ENCODE data around the gene KISS1R.

Gene KISS1R

DNA sequence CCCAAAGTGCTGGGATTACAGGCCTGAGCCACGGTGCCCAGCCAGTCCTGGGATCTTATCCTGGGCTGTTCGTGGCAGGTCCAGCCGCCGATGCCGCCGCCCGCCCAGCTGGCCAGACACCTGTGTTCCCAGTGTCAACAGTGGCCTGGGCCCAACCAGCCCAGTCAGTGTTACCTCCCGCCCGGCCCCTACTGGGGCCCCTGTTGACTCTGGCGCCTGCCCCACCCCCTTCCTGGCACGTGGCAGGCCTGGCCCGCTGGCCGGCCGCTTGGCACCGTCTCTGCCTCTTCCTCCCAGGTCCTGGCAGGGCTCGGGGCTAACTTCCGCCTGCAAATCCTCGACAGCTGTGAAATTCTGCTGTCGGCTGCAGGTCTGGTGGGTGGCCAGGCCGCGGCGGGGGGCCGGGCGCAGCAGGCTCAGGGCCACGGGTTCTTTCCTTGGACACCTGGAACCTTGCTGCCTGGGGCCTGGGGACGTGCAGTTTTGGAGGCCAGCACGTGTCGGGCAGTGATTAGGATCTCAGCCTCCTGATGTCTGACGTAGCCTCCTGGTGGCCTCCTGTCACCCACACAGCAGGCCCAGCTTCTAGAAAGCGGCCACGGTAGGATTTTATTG, 17.8 kb downstream of the KISS1R start:
- DNase-seq (ENCODE audit: low read depth in 2 of 3, low spot score in 1 of 3), result no peak

DNA sequence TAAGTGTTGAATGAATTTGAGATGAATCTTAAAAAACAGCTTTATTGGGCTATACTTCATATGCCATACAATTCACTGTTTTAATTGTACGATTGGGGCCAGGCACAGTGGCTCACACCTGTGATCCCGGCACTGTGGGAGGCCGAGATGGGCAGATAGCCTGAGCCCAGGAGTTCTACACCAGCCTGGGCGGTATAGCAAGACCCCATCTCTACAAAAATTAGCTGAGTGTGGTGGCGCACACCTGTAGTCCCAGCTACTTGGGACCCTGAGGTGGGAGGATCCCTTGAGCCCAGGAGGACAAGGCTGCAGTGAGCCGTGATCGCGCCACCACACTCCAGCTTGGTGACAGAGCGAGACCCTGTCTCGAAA, 19.0 kb downstream of the KISS1R start:
- no peak for DNase-seq (ENCODE audit: low read depth in 2 of 3, low spot score in 1 of 3)

DNA sequence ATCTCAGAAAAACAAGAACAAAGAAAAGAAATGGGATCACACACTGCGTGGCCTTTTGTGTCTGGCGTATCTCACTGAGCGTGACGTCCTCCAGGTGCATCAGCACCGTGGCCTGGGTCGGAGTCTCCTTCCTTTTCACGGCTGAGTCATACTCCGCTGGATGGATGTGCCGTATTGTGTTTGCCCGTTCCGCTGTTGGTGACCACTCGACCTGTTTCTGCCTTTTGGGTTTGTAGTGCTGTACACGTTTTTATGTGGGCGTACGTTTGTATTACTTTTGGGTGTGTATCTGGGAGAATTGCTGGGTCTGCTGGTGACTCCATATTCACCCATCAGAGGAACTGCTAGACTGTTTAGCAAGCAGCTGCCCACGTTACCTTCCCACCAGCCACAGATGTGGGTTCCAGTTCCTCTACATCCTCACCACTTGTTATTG, 20.1 kb downstream of the KISS1R start:
- no peak for DNase-seq (ENCODE audit: low read depth in 2 of 3, low spot score in 1 of 3)

DNA sequence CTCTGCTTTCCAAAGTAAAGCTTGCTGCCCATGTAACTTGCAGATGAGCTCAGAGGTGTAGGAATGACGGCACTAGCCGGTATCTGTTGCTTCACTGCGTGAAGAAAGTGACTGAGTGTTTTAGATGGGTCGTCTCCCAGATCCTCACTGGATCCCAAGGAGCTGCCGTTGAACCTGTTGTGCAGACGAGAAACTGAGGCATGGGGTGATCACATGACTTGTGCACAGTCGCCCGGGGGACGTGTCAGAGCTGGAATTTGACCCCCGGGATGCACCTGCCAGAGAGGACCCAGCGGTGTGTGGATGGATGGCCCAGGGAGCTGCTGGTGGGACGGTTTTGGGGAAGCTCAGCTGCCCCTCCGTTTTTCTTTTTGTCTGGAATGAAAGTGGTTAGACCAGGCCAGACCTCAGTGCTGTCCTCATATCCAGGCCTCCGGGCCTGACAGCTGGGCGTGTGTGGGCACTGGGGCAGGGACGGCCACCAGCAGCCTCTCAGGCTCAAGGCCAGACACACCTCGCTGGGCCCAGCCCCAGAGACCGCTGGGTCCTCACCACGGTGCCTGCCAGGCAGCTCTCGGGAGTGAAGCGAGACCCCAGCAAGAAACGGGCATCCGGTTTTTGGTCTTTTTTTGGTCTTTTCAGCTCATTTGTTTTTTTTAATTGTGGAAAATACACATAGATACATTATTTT, 21.2 kb downstream of the KISS1R start:
- DNase-seq (ENCODE audit: low read depth in 2 of 3, low spot score in 1 of 3), result no peak

DNA sequence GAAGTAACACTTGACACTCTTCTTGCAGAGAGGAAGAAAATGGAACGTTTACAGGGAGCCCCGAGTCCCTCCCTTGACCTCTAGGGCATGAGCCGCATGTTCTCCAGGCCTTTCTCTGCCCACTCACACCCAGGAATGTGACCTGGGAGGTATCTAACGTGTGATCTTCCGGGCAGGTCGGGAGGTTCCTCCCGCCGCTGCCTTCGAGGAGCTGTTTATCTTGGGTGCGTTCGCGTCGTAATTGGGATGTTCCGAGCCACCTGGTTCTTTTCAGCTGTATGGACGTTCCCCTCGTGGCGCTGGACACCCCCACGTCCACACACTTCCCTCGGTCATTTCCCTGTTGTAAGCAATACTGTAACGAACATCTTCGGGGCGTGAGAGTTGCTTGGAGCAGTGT, 22.3 kb downstream of the KISS1R start:
- no peak for DNase-seq (ENCODE audit: low read depth in 2 of 3, low spot score in 1 of 3)

DNA sequence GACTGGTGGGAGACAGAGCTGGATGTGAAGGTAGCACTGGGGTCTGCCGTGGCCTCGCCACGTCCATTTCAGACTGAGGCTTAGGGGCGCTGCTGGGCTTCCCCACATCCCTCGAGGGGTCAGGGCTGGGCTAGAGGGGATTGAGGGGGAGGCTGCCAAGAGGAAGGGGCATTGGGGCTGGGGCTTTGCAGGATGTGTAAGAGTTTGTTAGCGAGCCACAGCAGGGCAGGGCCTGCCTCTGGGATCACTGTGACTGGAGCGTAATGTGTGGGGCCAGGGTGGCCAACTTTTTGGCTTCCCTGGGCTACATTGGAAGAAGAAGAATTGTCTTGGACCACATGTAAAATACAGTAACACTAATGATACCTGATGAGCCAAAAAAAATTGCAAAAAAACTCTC, 22.8 kb downstream of the KISS1R start:
- DNase-seq (ENCODE audit: low read depth in 2 of 3, low spot score in 1 of 3), result no peak

DNA sequence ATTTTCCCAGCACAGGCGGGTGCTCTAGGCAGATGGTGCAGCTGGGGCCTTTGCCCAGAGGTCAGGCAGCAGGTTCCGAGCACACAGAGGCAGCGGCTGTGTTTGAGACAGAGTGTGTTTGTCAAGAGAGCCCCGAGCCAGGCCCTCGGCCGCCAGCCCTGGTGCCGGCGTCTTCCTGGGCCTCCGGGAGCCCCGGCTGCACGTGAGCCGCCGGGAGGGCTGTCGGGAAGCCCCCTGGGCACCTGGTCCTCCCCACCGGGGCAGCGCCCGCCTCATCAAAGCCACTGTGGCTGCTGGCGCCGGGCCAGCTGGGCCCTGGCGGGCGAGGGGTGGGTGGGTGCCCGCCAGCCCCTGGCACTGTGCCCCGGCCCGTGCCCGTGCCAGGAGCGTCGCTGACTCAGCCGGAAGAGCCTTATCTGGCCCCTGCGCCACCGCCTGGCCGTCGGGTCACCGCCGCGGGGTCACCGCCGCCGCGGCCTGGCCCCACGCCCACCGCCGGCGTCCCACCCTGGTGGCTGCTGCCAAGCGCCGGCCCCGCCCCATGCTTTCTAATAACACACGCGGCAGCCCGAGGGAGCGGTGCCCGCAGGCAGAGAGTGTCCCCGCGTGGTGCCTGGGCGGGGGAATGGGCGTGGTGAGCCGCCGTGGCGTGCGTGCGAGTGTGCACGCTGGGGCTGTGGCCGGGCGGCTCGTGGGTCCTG, 23.6 kb downstream of the KISS1R start:
- DNase-seq (ENCODE audit: low read depth in 2 of 3, low spot score in 1 of 3), result peak in 1 of 3 donors; percentile 51

DNA sequence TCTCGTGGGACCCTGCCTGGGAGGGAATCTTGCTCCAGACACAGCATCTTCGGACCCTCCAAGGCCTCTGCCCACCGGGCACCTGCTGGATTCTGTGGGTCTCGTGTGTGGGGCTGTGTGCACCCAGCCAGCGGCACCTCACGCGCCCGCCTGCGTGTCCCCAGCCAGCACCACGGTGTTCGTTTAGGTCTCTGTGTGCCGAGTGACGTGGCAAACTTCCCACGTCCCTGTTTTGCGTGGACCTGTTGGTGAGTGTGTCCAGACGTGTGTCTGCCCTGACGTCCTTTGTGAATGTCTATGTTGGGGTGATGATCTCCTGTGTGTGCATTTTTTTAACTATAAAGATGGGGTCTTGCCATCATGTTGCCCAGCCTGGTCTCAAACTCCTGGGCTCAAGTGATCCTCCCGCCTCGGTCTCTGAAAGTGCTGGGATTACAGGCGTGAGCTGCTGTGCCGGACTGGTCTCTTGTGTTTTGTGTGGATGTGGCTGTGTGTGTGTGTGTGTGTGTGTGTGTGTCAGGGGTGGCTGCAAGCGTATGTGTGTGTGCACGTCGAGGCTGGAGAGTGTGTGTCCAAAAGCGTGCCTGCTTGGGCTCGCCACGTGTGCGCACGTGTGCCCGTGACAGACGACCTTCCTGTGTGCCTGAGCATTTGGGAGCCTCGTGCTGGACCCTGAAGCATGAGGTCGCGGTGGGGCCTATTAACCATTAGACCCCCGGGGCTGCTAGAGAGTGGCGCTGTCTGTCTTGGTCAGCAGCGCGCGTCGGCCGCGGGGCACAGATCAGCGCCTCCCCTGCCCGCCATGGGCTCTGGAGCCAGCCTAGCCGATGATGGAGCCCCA, 24.4 kb downstream of the KISS1R start:
- no peak for DNase-seq (ENCODE audit: low read depth in 2 of 3, low spot score in 1 of 3)

DNA sequence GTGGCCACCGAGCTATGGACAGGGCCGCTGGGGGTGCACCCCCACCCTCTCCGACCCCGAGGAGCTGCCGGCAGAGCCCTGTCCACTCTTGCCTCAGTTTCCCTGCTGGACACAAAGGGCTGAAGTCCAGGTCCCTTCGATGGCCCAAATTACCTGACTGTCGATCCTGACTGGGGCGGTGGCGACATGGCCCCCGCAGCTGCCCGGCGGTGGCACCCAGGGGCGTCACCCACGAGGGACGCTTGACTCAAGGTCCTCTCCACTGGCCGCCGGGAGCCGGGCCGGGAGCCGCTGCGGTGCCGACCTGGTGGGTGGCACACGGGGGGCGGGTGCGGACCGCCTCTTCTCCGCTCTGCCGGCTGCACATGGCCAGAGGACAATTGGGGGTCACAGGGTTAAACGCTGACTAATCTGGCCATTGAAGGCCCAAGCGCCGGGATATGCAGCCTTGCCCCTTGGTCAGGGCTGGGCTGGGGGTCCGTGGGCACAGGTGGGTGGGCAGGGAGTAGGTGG, 25.1 kb downstream of the KISS1R start:
- DNase-seq (ENCODE audit: low read depth in 2 of 3, low spot score in 1 of 3), result no peak

DNA sequence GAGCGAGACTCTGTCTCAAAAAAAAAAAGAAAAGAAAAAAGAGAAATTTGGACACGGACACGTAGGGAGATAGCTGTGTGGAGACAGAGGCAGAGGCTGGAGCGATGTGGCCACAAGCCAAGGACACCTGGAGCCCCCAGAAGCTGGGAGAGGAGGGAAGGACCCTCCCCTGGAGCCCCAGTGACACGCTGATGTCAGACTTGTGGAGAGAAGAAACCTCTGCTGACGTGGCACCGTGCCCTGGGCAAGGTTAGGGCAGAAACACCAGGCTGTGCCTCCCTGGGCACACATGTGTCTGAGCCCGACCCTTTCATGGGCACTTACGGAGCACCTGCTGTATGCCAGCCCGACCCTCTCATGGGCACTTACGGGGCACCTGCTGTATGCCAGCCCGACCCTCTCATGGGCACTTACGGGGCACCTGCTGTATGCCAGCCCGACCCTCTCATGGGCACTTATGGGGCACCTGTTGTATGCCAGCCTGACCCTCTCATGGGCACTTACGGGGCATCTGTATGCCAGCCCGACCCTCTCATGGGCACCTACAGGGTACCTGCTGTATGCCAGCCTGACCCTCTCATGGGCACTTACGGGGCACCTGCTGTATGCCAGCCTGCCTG, 26.5 kb downstream of the KISS1R start:
- no peak for DNase-seq (ENCODE audit: low read depth in 2 of 3, low spot score in 1 of 3)

DNA sequence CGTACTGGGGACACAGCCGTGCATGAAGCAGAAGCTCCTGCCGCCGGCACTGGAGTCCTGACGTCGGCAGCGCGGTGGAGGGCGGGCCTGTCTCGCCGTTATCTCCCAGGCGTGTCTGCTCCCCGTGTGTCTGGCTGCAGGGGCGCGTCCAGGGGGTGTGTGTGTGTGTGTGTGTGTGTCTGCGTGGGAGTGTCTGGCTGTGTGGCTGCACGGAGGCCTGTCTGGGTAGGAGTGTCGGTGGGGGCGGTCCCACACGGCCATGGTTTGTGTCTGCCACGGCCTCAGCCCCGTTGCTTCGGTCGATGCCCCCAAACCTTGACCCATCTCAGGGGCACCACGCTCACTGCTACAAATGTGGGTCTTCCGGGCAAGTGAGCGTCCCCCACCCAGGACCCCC, 27.0 kb downstream of the KISS1R start:
- no peak for DNase-seq (ENCODE audit: low read depth in 2 of 3, low spot score in 1 of 3)

DNA sequence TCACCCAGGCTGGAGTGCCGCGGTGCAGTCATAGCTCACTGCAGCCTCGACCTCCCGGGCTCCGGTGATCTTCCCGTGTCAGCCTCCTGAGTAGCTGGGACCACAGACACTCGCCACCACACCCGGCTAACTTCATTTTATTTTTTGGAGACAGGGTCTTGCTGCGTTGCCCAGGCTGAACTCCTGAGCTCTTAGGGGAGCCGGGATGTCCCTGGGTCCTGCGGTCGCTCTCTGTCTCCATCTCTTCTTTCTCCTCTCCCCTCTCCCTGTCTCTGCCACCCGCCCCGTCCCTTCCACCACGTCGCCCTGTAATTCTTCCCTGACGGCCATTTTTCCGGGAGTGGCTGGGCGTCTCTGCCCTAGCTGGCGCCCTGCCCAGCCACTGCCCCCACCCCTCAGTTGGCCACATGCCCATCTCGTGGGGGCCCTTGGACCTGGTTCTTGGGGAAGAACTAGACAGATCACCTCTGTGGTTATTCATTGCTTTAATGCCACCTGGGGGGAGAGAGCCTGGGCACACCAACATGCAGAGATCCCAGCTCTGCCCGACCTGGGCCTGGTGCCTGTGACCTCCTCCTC, 27.6 kb downstream of the KISS1R start:
- DNase-seq (ENCODE audit: low read depth in 2 of 3, low spot score in 1 of 3), result no peak

DNA sequence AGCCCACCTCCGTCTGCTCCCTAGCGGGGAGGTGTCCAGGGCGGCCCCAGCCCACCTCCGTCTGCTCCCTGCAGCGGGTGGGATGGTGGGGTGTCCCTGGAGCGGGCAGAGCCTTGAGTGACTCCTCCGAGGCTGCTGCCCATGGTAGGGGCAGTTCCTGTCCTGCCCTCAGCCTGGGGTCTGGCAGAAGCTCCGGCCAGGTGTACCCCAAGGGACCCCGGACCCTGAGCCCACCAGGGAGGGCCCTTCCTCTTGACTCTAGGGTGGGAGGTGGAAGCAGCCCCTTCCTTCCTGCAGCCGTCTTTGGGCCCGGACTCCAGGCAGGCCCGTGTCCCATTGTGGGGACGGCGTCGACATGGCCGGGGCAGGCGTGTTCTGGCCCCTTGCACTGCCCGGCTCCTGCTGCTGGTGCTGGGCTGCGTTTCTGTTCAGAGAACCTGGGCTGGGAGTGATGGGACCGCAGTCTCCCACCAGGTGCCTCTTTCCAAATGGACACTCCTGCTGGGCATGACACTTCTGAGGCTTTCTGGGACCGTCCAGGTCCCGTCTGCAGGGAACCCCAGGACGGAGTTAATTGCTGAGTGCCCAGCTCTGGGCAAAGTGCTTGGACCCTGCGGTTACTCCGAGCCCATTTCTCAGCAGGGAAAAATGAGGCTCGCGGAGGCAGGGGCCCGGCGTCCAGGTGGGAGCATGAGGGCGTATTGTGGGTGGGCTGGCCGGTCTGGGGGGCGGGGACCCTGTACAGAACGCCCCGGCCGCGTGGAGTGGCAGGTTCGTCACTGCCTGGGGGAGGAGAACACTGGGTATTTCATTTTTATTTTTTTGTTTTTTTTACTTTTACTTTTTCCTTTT, 28.5 kb downstream of the KISS1R start:
- DNase-seq (ENCODE audit: low read depth in 2 of 3, low spot score in 1 of 3), result no peak

DNA sequence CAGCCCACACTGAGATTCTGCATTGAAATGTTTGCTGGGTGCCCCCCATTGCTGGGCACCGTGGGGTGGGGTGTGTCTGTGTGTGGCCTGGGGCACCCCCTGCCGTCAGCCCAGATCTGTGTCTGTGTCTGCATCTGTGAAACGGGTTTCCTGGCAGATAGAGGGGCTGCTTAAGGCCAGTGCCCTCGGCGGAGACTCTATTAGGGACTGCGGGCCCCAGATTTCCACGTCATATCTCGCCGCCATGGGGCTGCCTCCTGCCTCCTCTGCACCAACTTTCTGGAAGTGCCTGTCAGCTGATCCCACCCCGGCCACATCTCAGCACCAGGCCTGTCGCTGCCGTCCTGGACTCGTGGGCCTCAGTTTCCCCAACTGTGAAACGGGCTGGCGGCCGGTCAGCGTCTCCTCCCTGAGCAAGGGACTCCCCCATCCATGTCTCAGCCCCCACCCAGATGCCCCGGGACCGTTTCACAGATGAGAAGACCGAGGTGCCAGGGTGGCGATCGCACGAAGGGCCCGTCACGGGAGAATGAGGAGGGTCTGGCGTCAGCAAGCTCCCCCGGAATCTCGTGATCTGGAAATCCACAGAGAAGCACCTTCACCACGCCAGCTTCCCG, 30.1 kb downstream of the KISS1R start:
- no peak for DNase-seq (ENCODE audit: low read depth in 2 of 3, low spot score in 1 of 3)

DNA sequence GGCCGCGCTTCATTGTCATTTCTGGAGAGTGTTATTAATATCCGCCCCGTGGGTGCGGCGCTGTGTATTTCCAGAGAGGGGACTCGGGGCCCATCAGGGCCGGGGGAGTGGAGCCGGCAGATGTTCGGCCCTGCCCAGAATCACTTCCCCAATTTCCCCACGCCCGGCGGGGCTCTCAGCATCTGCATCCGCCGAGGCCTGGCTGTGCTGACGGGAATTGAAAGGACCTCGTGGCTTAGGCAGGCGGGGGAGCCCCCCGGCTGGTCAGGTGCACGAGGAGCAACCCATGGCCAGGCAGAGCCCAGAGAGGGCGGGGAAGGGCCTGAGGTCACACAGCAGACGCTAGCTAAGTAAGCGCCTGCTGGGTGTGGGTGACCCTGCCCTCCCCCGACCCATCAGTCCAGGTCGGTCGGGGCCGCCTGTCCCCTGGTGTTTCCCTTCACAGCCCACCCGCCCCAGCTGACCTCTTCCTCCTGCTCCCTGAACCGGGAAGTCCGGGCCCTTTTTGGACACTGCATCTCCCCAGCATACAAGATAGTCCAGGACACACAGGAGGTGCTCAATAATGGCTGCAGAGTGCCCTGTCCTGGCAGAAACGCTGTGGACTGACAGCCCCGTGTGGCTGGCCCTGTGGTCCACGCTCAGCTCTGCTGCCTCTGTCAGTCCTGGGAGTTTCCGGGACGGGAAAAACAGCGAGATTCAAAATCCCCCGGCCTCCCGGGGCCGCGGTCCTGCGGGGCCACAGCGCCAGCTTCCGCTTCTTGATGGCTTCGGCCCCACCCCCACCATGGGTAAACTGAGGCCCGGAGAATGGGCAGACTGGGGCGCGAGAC, 30.8 kb downstream of the KISS1R start:
- no peak for DNase-seq (ENCODE audit: low read depth in 2 of 3, low spot score in 1 of 3)

DNA sequence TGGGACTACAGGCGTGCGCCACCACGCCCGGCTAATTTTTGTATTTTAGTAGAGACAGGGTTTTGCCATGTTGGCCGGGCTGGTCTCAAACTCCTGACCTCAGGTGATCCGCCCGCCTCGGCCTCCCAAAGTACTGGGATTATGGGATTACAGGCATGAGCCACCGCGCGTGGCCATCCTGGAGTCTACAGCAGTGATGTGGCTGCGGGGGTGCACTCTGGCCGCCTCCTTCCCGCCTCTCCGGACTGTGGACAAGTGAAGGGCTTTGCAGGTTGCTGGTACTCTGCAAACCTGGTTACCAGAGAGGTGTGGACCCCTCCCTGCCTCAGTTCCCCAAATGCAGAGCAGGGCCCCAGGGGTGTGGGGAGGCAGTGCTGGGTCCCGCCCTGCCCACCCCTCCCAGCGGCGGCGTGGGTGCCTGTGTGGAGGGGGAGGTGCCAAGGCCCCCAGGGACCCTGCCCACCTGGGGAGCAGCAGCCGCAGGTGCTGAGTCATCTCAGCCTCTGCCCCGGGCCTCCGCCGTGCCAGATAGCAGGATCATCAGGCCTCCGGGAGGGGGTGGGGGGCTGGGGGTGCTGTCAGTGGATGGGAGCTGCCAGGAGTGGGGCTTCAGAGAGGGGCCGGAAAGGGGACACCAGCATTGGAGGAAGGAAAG, 31.8 kb downstream of the KISS1R start:
- no peak for DNase-seq (ENCODE audit: low read depth in 2 of 3, low spot score in 1 of 3)

DNA sequence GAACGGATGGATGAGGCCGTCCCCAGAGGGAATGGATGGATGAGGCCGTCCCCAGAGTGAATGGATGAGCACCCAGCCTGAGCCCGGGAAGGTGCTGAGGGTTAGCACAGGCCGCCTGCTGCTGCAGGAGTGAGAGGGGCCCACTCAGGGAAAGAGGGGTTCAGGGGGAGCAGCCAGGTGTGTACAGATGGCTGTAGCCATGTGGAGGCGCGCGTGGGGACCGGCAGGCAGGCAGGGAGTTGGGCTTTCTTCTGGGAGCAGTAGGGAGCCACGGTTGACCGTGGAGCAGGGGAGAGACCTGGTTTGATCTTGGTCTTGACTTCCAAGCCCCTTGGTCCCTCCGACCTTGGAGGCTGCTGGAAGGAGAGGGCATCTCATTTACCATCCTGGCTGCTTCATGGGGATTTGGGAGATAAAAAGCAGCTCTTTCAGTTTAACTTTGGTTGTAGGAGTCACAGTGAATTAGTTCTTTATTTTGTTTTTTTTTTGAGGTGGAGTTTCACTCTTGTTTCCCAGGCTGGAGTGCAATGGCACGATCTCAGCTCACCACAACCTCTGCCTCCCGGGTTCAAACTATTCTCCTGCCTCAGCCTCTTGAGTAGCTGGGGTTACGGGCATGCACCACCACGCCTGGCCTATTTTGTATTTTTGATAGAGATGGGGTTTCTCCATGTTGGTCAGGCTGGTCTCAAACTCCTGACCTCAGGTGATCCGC, 33.4 kb downstream of the KISS1R start:
- no peak for DNase-seq (ENCODE audit: low read depth in 2 of 3, low spot score in 1 of 3)

Data from stimulated activated CD4-positive, alpha-beta T cell treated with anti-CD3 and anti-CD28 coated beads, Interleukin-12 subunit alpha, Interleukin-12 subunit beta, amount 100 ng/mL, for 48 hours (primary cell).